Measurements from ENCODE around the gene HSBP1L1.

Gene HSBP1L1

GRCh38 chr18:79927607-79928562, 36.6 kb upstream of the HSBP1L1 start:
- no peak overlapping the region for H3K4me3 ChIP-seq (ENCODE audit: low read depth, low read length)
- TF ChIP-seq MYC (IDR thresholded peaks at IDR 0.05; ENCODE audit: low read depth, low read length) = no peak
- TF ChIP-seq MAX (IDR thresholded peaks at IDR 0.05; ENCODE audit: low read depth, low read length) = no peak
- no peak for TF ChIP-seq CTCF (IDR thresholded peaks at IDR 0.05; ENCODE audit: low read depth, low read length)
- TF ChIP-seq POLR2A (IDR thresholded peaks at IDR 0.05; ENCODE audit: extremely low read depth, insufficient read length) = no peak
- no peak for DNase-seq (ENCODE audit: low read depth)

- TF ChIP-seq CTCF (IDR thresholded peaks at IDR 0.05; ENCODE audit: low read depth, low read length) (no peak), POLR2A (IDR thresholded peaks at IDR 0.05; ENCODE audit: extremely low read depth, insufficient read length) (no peak), MYC (IDR thresholded peaks at IDR 0.05; ENCODE audit: low read depth, low read length) (no peak), MAX (IDR thresholded peaks at IDR 0.05; ENCODE audit: low read depth, low read length) (no peak)
- DNase-seq (ENCODE audit: low read depth) = no peak
Measured at GRCh38 chr18:79928563-79928960, 35.9 kb upstream of the HSBP1L1 start.

GRCh38 chr18:79930020-79930642, 34.3 kb upstream of the HSBP1L1 start:
- no peak for DNase-seq (ENCODE audit: low read depth)
- H3K4me3 ChIP-seq (ENCODE audit: low read depth, low read length) = no peak overlapping the region
- no peak for TF ChIP-seq CTCF (IDR thresholded peaks at IDR 0.05; ENCODE audit: low read depth, low read length)
- no peak for TF ChIP-seq MYC (IDR thresholded peaks at IDR 0.05; ENCODE audit: low read depth, low read length)
- TF ChIP-seq MAX (IDR thresholded peaks at IDR 0.05; ENCODE audit: low read depth, low read length) = no peak
- TF ChIP-seq POLR2A (IDR thresholded peaks at IDR 0.05; ENCODE audit: extremely low read depth, insufficient read length) = no peak

More at GRCh38 chr18:79928563-79928960, 35.9 kb upstream of the HSBP1L1 start:
- H3K4me3 ChIP-seq (ENCODE audit: low read depth, low read length) = no peak overlapping the region

- H3K4me3 ChIP-seq (ENCODE audit: low read depth, low read length) = no peak overlapping the region
- no peak for TF ChIP-seq MYC (IDR thresholded peaks at IDR 0.05; ENCODE audit: low read depth, low read length)
- no peak for TF ChIP-seq MAX (IDR thresholded peaks at IDR 0.05; ENCODE audit: low read depth, low read length)
- no peak for TF ChIP-seq CTCF (IDR thresholded peaks at IDR 0.05; ENCODE audit: low read depth, low read length)
- TF ChIP-seq POLR2A (IDR thresholded peaks at IDR 0.05; ENCODE audit: extremely low read depth, insufficient read length) = no peak
Measured at GRCh38 chr18:79931475-79931874, 33.0 kb upstream of the HSBP1L1 start.

GRCh38 chr18:79932907-79933306, 31.5 kb upstream of the HSBP1L1 start:
- H3K4me3 ChIP-seq (ENCODE audit: low read depth, low read length) = no peak overlapping the region
- TF ChIP-seq MYC (IDR thresholded peaks at IDR 0.05; ENCODE audit: low read depth, low read length) (no peak), CTCF (IDR thresholded peaks at IDR 0.05; ENCODE audit: low read depth, low read length) (no peak), POLR2A (IDR thresholded peaks at IDR 0.05; ENCODE audit: extremely low read depth, insufficient read length) (no peak), MAX (IDR thresholded peaks at IDR 0.05; ENCODE audit: low read depth, low read length) (no peak)
- no peak for DNase-seq (ENCODE audit: low read depth)

More at GRCh38 chr18:79931475-79931874, 33.0 kb upstream of the HSBP1L1 start:
- no peak for DNase-seq (ENCODE audit: low read depth)

Data from NB4 (cell line).